Peyer's patch (tissue), 4 donors: Measurements from ENCODE around the gene SKAP1.

Experiments
- CTCF ChIP-seq, 6 experiments: fragments of 450-650 bp in 4 of 6; fragments of 200-600 bp in 2 of 6; sonication (generic) in 1 of 6; IDR thresholded peaks; one replicate each; pipeline ENCODE4 v1.5.1; 2017 to 2019; ENCODE audit warnings: antibody characterized with exemption in 6 of 6, mild to moderate bottlenecking in 3 of 6, moderate library complexity in 1 of 6
- POLR2A ChIP-seq, 2 donors: fragments of 450-650 bp; IDR thresholded peaks; one replicate each; pipeline ENCODE4 v1.5.1; 2017; ENCODE audit warnings: antibody characterized with exemption in 2 of 2, mild to moderate bottlenecking in 2 of 2, moderate library complexity in 2 of 2

GRCh38 chr17:48352630-48353029 lies 77.4 kb downstream of the SKAP1 start:
- TF ChIP-seq CTCF (IDR thresholded peaks at IDR 0.05) (no peak), POLR2A (IDR thresholded peaks at IDR 0.05) (no peak)
